NCI-H748 treated with DMSO at 0.1 percent for 48 hours (cell line): ENCODE measurements around the gene AFP.
"Not testable (repeated sequence)": the region's sequence is repeated elsewhere in the genome, so short reads cannot be mapped to it uniquely, and the experiment has no call there.

ENCODE experiments used
- DNase-seq: peaks from one replicate; lab custom pipeline; 2025; lab: John Stamatoyannopoulos, UW

AFP gene

GRCh38 chr4:73435984-73436383 is at the start of gene AFP:
TSS of gene AFP (plus strand) at chr4:73436221. CDS start at chr4:73436263, 42 bp downstream.
- DNase-seq, result no peak

- DNase-seq, result no peak
Observed at GRCh38 chr4:73387552-73387951, 48.5 kb upstream of the AFP start.

DNA sequence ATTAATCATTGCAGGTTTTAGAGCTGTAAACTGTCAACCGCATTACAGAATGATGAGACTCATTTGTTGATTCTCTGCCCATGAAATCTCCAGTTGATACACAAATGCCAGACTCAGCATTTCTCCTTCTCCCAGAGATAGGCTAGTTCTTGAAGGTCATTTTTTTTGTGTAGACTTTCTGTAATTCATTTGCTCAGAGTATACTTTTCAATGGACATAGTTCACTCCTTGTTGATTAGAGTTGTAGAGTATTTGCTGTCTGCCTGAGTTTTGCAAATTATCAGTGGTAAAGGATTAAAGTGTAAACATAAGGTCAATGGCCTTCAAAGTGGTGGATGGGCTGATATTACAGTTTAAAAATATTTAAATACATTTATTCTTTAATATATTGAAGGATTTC is 47.1 kb upstream of the AFP start:
- DNase-seq, result no peak

DNA sequence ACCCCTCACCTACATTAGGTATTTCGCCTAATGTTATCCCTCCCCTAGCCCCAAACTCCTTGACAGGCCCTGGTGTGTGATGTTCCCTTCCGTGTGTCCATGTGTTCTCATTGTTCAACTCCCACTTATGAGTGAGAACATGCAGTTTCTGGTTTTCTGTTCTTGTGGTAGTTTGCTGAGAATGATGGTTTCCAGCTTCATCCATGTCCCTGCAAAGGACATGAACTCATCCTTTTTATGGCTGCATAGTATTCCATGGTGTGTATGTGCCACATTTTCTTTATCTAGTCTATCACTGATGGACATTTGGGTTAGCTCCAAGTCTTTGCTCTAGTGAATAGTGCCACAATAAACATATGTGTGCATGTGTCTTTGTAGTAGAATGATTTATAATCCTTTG is 46.4 kb upstream of the AFP start:
- DNase-seq, result not testable (repeated sequence)

DNA sequence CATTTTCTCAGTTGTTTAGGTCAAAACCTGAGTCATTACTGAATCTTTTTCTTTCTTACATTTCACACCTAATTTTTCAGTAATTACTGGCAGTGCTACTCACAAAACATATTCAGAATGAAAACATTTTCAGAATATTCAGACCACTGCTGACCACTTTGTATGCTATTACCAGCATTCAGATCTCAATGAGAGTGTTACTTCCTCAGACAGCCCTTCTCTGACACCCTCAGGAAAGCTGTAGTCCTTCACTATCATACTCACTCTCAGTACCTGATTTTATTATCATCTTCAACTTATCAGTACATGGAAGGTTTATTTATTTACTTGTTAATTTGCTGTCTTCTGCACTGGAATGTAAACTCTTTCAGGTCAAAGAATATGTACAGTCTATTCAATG is 44.2 kb upstream of the AFP start:
- no peak for DNase-seq

DNA sequence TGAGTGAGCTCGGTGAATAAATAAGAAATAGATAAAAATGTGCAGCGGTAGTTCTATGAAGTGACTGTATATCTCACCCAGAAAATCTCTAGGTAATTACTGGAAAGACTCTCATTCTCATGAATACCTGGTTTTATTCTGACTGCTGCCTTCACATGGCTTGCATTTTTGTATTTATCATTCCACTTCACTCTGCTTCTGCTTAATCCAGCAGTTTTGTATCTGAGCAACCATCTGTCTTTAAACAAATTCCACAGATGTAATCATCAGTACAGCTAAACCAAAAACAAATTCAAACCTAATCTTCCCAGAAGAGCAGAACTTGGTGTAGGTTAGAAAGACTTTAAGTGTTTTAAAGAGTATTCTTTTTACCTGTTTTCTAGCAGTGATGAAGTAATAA is 43.1 kb upstream of the AFP start:
- no peak for DNase-seq

DNA sequence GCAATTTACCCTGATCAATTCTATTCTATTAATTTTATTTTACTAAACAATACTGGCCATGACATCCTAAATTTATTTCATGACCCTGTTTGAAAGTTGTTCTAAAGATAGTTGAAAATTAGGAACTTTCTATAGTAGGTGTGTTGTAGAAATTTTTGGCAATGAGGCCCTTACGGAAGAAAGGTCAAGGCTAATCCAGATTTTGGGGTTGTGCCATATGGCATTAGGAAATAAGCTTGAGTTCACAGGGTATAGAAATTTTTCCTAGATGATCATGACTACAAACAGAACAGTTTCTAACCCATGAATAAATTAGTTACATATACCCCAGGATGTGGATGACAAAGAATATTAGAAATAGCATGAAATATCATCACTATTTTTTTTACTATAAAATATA is 39.7 kb upstream of the AFP start:
- no peak for DNase-seq

DNA sequence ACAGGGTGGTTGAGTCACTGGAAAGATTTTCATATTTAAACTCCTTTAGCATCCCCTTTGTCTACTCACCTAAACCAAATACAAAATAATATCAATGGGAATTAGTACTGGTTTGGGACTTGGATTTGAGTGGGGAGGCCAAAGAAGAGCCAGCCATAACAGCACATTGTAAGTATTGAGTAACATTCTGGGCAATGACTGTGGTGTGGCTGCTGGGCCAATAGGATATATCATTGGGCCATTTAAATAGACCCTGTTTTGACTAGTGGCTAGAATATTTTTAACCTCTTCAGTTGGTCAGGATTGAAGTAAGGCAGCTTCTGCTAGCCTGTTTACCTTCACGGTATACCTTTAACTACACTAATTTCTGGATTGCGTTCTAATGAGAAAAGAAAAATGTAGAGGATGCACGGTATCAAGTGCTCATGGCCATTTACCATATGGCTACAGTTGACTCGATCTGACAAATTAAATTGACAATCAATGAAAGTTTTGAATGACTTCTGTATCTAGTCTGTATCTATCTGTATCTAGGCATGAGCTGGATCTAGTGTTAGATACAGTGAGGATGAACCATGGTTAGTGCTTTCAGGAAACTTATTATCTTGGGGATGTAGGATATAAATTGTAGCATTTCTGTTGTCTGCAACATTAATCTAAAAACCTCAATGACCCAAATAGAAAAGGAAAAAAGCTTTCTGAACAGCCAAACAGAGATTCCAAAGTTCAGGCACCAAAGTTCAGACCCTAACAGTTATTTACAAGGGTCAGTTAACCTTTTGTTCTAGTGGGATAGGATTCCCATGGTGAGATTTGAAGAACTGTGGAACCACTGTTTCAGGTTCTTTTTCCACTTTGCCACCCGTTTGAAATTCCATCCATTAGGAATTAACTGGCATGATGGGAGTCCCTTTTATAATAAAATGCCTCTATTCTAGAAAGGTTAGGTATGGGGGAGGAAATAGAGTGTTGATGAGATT is 38.7 kb upstream of the AFP start:
- no peak for DNase-seq

DNA sequence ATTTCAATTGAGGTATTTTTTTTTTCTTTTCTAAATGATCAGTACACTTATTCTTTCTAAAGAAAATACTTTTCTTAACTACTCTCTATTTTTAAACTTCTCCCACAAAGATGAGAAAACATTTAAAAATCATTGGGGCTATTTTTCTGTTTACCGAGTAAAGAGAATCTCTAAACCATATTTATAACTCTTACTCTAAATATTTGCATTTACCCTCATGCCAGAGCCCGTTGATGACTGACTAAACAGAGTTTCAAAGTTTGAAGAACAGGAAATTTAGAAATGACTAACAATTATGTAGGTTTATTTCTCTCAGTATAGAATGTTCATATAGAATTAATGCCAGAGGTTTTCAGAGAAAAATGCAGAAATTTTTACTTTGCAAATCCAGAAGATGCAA is 34.6 kb upstream of the AFP start:
- no peak for DNase-seq

- DNase-seq, result no peak
Observed at GRCh38 chr4:73404042-73404441, 32.0 kb upstream of the AFP start, which contains the start of gene ALB. TSS of gene ALB (plus strand) at chr4:73404287. CDS start at chr4:73404328, 41 bp downstream.

DNA sequence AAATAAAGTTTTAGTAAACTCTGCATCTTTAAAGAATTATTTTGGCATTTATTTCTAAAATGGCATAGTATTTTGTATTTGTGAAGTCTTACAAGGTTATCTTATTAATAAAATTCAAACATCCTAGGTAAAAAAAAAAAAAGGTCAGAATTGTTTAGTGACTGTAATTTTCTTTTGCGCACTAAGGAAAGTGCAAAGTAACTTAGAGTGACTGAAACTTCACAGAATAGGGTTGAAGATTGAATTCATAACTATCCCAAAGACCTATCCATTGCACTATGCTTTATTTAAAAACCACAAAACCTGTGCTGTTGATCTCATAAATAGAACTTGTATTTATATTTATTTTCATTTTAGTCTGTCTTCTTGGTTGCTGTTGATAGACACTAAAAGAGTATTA is 31.6 kb upstream of the AFP start:
- no peak for DNase-seq

GRCh38 chr4:73405138-73405537 is 30.9 kb upstream of the AFP start:
- DNase-seq, result no peak

DNA sequence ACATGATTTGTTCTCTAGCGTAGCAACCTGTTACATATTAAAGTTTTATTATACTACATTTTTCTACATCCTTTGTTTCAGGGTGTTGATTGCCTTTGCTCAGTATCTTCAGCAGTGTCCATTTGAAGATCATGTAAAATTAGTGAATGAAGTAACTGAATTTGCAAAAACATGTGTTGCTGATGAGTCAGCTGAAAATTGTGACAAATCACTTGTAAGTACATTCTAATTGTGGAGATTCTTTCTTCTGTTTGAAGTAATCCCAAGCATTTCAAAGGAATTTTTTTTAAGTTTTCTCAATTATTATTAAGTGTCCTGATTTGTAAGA is 29.5 kb upstream of the AFP start:
- no peak for DNase-seq

DNA sequence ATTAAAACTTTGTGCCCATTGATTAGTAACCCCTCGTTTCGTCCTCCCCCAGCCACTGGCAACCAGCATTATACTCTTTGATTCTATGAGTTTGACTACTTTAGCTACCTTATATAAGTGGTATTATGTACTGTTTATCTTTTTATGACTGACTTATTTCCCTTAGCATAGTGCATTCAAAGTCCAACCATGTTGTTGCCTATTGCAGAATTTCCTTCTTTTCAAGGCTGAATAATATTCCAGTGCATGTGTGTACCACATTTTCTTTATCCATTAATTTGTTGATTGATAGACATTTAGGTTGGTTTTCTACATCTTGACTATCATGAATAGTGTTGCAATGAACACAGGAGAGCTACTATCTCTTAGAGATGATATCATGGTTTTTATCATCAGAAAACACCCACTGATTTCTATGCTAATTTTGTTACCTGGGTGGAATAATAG is 28.8 kb upstream of the AFP start:
- DNase-seq, result no peak

GRCh38 chr4:73408181-73408867 is 27.7 kb upstream of the AFP start:
- no peak for DNase-seq

- DNase-seq, result no peak
Observed at GRCh38 chr4:73409012-73409862, 26.8 kb upstream of the AFP start.

- DNase-seq, result no peak
Observed at GRCh38 chr4:73409978-73410548, 26.0 kb upstream of the AFP start.

- no peak for DNase-seq
Observed at GRCh38 chr4:73410916-73411730, 24.9 kb upstream of the AFP start.

GRCh38 chr4:73411731-73412414 is 24.1 kb upstream of the AFP start:
- no peak for DNase-seq

- no peak for DNase-seq
Observed at GRCh38 chr4:73413294-73413755, 22.7 kb upstream of the AFP start.

GRCh38 chr4:73414936-73415271 is 21.1 kb upstream of the AFP start:
- no peak for DNase-seq
